Panc1 (cell line): ENCODE measurements around the gene WNT3. TPM values are rescaled to one million over a fixed set of nuclear protein-coding genes. Genes with fewer than 3 reads are reported as not detected.

ENCODE experiments used
- ATAC-seq: fragments of 200-7000 bp; cut with Tn5 transposase; 2 replicates; pipeline ENCODE4 v1.9.1; 2020; ENCODE audit warnings: mild to moderate bottlenecking, moderate library complexity
- BruUV-seq: library from RNA; stranded (reverse); fragments of 400-500 nt; replicated peaks from 2 replicates; lab custom pipeline; 2021; lab: Mats Ljungman, UMichigan
- CTCF ChIA-PET: fragments of 300-600 bp; sonication (Branson Sonifier 250); formaldehyde crosslinking; loops from one replicate; lab custom pipeline; 2022; ENCODE audit warnings: antibody characterized with exemption; lab: Charles Lee
- POLR2A ChIA-PET: fragments of 300-600 bp; sonication (Branson Sonifier 250); formaldehyde crosslinking; loops from one replicate; lab custom pipeline; 2022; ENCODE audit warnings: antibody characterized with exemption; lab: Charles Lee
- DNase-seq: peaks from one replicate; pipeline ENCODE4 v3.0.0-alpha.2; 2010; ENCODE audit warnings: low read depth, low spot score
- H3K27ac ChIP-seq: 2 replicates; pipeline ENCODE4 v1.5.1; 2011; ENCODE audit warnings: mild to moderate bottlenecking, low read length, inconsistent platforms
- H3K27me3 ChIP-seq: fragments of 200-500 bp; sonication (Bioruptor generic); 2 replicates; pipeline ENCODE4 v1.6.0; 2014; ENCODE audit warnings: low read length, inconsistent platforms; ENCODE audit not compliant: control insufficient read depth, insufficient read depth
- H3K36me3 ChIP-seq: fragments of 200-500 bp; sonication (Bioruptor generic); 2 replicates; pipeline ENCODE4 v1.5.1; 2014; ENCODE audit warnings: inconsistent platforms, mild to moderate bottlenecking, low read length, moderate library complexity; ENCODE audit not compliant: control insufficient read depth, insufficient read depth
- H3K4me1 ChIP-seq: 2 replicates; pipeline ENCODE4 v1.5.1; 2011; ENCODE audit warnings: inconsistent platforms, mild to moderate bottlenecking, low read length, moderate library complexity; ENCODE audit not compliant: control insufficient read depth, insufficient read depth
- H3K4me3 ChIP-seq, 2 experiments: 2 replicates each; pipeline ENCODE4 v1.5.1; 2011 to 2012; ENCODE audit warnings: low read depth in 2 of 2, low read length in 2 of 2, mild to moderate bottlenecking in 2 of 2, inconsistent platforms in 1 of 2, moderate library complexity in 1 of 2
- H3K9me3 ChIP-seq: fragments of 200-500 bp; sonication (Bioruptor generic); 2 replicates; pipeline ENCODE4 v1.5.1; 2014; ENCODE audit warnings: low read depth, mild to moderate bottlenecking, inconsistent platforms, low read length, moderate library complexity; ENCODE audit not compliant: control insufficient read depth, insufficient read depth
- POLR2AphosphoS5 ChIP-seq: IDR thresholded peaks from 2 replicates; pipeline ENCODE4 v1.6.1; 2012; ENCODE audit warnings: mild to moderate bottlenecking, low read depth, low read length, moderate library complexity
- SIN3A ChIP-seq: IDR thresholded peaks from 2 replicates; pipeline ENCODE4 v1.6.1; 2012; ENCODE audit warnings: low read depth, mild to moderate bottlenecking, low read length, moderate library complexity, borderline replicate concordance; ENCODE audit not compliant: insufficient read depth
- TCF7L2 ChIP-seq: IDR thresholded peaks from 2 replicates; pipeline ENCODE4 v1.6.1; 2011; ENCODE audit warnings: mild to moderate bottlenecking, low read depth, low read length, inconsistent platforms
- in situ Hi-C: cut with HindIII; loops from 2 replicates; pipeline ENCODE4 v1.10.0; 2016; ENCODE audit warnings: low sequenced_read_pairs, low pct_unique_long_range_greater_than_20kb
- intact Hi-C: fragments of 100-400 bp; cut with micrococcal nuclease; formaldehyde crosslinking; loops from one replicate; pipeline ENCODE4 v1.10.0; 2022; ENCODE audit not compliant: unreplicated experiment
- total RNA-seq: library from RNA; stranded (reverse); gene quantifications from one replicate; pipeline ENCODE4 v1.2.1, GENCODE V29; 2021; ENCODE audit not compliant: unreplicated experiment
- TF ChIP-seq, protein P1 (sequence below), 2 experiments: IDR thresholded peaks; 2 replicates each; pipeline ENCODE4 v1.6.1; 2011 to 2012; ENCODE audit warnings: low read depth in 2 of 2, control low read depth in 1 of 2, low read length in 1 of 2, mild to moderate bottlenecking in 1 of 2, moderate library complexity in 1 of 2; ENCODE audit not compliant: insufficient read depth in 1 of 2
- TF ChIP-seq, protein P2 (sequence below): fragments of 450-650 bp; IDR thresholded peaks from 2 replicates; pipeline ENCODE4 v1.5.1; 2017; ENCODE audit warnings: mild to moderate bottlenecking

Gene WNT3
- total RNA-seq, 1 experiment from 2014 or later, result 3.4 TPM

DNA sequence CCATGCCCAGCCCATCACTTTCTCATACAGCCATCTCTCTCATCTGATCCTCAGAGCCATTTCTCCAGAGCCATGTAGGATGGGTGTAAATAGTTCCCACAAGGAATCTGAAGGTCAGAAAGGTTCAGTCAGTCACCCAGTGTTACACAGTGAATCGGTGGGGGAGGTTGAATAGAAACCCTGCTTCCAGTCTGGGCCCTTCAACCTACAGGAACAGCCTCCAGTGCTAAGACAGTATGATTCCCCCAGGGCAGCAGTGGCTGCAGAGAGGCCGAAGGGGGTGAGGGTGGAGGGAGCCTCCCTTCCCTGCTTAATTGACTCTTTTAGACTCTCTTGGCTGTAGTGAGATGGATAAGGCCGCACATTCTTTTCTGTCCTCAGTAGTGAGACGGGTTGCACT lies 36.5 kb upstream of the WNT3 start:
- ChIA-PET POLR2A (no interaction called here), CTCF (no interaction called here)
- no peaks in the 10 kb centered on the region for H3K4me1 ChIP-seq
- ATAC-seq (no peak), DNase-seq (no peak)
- intact Hi-C loops, result no loop called here
- no TSS peak for BruUV-seq
- no peaks in the 10 kb centered on the region for H3K36me3 ChIP-seq
- H3K4me3 ChIP-seq, result no peak overlapping the region
- in situ Hi-C loops, result no loop called here
- TF ChIP-seq, protein P1, sequence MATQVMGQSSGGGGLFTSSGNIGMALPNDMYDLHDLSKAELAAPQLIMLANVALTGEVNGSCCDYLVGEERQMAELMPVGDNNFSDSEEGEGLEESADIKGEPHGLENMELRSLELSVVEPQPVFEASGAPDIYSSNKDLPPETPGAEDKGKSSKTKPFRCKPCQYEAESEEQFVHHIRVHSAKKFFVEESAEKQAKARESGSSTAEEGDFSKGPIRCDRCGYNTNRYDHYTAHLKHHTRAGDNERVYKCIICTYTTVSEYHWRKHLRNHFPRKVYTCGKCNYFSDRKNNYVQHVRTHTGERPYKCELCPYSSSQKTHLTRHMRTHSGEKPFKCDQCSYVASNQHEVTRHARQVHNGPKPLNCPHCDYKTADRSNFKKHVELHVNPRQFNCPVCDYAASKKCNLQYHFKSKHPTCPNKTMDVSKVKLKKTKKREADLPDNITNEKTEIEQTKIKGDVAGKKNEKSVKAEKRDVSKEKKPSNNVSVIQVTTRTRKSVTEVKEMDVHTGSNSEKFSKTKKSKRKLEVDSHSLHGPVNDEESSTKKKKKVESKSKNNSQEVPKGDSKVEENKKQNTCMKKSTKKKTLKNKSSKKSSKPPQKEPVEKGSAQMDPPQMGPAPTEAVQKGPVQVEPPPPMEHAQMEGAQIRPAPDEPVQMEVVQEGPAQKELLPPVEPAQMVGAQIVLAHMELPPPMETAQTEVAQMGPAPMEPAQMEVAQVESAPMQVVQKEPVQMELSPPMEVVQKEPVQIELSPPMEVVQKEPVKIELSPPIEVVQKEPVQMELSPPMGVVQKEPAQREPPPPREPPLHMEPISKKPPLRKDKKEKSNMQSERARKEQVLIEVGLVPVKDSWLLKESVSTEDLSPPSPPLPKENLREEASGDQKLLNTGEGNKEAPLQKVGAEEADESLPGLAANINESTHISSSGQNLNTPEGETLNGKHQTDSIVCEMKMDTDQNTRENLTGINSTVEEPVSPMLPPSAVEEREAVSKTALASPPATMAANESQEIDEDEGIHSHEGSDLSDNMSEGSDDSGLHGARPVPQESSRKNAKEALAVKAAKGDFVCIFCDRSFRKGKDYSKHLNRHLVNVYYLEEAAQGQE (IDR thresholded peaks at IDR 0.05; ENCODE audit: insufficient read depth in 1 of 2, low read depth in 2 of 2, low read length in 1 of 2), result no peak
- TF ChIP-seq SIN3A (no peak), TCF7L2 (no peak), POLR2AphosphoS5 (no peak)
- TF ChIP-seq, protein P2, sequence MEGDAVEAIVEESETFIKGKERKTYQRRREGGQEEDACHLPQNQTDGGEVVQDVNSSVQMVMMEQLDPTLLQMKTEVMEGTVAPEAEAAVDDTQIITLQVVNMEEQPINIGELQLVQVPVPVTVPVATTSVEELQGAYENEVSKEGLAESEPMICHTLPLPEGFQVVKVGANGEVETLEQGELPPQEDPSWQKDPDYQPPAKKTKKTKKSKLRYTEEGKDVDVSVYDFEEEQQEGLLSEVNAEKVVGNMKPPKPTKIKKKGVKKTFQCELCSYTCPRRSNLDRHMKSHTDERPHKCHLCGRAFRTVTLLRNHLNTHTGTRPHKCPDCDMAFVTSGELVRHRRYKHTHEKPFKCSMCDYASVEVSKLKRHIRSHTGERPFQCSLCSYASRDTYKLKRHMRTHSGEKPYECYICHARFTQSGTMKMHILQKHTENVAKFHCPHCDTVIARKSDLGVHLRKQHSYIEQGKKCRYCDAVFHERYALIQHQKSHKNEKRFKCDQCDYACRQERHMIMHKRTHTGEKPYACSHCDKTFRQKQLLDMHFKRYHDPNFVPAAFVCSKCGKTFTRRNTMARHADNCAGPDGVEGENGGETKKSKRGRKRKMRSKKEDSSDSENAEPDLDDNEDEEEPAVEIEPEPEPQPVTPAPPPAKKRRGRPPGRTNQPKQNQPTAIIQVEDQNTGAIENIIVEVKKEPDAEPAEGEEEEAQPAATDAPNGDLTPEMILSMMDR, result no peak
- no peaks in the 10 kb centered on the region for H3K9me3 ChIP-seq
- peaks cover 2% of the 10 kb centered on the region for H3K27me3 ChIP-seq
- no peak overlapping the region for H3K27ac ChIP-seq

DNA sequence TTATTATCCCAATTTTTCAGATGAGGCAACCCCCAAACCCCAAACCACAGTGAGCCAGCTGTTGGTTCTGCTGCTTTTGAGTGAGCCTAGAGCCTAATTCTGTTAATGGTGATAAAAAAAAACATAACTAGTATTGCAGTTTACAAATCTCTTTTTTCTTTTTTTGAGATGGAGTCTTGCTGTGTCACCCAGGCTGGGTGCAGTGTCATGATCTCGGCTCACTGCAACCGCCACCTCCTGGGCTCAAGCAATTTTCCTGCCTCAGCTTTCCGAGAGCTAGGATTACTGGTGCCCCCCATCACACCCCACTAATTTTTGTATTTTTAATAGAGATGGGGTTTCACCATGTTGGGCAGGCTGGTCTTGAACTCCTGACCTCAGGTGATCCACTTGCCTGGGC lies 36.0 kb upstream of the WNT3 start:
- no peaks in the 10 kb centered on the region for H3K9me3 ChIP-seq
- no peaks in the 10 kb centered on the region for H3K4me1 ChIP-seq
- H3K36me3 ChIP-seq, result no peaks in the 10 kb centered on the region
- H3K27me3 ChIP-seq, result peaks cover 2% of the 10 kb centered on the region
- BruUV-seq, result no TSS peak
- ChIA-PET CTCF (no interaction called here), POLR2A (interaction anchor here (0.6 kb wide), 1 partner anchor 16 kb away, joined by 4 read pairs; no protein-coding TSS in a partner anchor)
- intact Hi-C loops (no loop called here), in situ Hi-C loops (no loop called here)
- ATAC-seq (no peak), DNase-seq (no peak)
- H3K4me3 ChIP-seq, result no peak overlapping the region
- TF ChIP-seq, protein P1 (IDR thresholded peaks at IDR 0.05; ENCODE audit: insufficient read depth in 1 of 2, low read depth in 2 of 2, low read length in 1 of 2), result no peak
- TF ChIP-seq, protein P2, result no peak
- TF ChIP-seq SIN3A, result no peak
- no peak for TF ChIP-seq POLR2AphosphoS5
- no peak for TF ChIP-seq TCF7L2
- no peak overlapping the region for H3K27ac ChIP-seq
